C4-2B (cell line): ENCODE results near the gene GALNT1.
"Not testable (repeated sequence)": the region's sequence is repeated elsewhere in the genome, so short reads cannot be mapped to it uniquely, and the experiment has no call there.

Experiments
- H3K27ac ChIP-seq: fragments of 450-650 bp; 2 replicates; pipeline ENCODE4 v1.5.1; 2017
- ZFX ChIP-seq: fragments of 450-650 bp; IDR thresholded peaks from 2 replicates; pipeline ENCODE4 v1.6.1; 2017
- TF ChIP-seq, protein P1 (sequence below): fragments of 450-650 bp; conservative IDR thresholded peaks from 2 replicates; pipeline ENCODE4 v1.5.1; 2017; ENCODE audit warnings: mild to moderate bottlenecking

The GALNT1 gene

DNA sequence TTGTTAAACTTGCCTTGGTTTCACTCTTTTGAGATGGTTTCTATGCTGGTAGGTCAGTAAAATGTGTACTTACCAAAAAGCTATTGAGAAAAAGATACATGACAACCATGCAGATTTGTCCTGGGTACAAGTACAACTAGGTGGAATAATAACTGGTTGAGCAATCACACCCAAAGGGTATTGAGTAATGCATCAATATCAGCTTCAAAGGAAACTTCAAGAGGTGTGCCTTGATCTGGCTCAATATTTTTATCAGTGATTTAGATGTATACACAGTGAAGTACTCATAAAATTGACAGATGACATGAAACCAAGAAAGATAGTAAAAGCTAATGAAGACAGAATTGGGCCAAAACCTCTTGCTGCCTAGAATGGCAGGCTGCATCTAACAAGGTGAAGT is 21.7 kb upstream of the GALNT1 start:
- no peak overlapping the region for H3K27ac ChIP-seq
- no peak for TF ChIP-seq ZFX
- TF ChIP-seq, protein P1, sequence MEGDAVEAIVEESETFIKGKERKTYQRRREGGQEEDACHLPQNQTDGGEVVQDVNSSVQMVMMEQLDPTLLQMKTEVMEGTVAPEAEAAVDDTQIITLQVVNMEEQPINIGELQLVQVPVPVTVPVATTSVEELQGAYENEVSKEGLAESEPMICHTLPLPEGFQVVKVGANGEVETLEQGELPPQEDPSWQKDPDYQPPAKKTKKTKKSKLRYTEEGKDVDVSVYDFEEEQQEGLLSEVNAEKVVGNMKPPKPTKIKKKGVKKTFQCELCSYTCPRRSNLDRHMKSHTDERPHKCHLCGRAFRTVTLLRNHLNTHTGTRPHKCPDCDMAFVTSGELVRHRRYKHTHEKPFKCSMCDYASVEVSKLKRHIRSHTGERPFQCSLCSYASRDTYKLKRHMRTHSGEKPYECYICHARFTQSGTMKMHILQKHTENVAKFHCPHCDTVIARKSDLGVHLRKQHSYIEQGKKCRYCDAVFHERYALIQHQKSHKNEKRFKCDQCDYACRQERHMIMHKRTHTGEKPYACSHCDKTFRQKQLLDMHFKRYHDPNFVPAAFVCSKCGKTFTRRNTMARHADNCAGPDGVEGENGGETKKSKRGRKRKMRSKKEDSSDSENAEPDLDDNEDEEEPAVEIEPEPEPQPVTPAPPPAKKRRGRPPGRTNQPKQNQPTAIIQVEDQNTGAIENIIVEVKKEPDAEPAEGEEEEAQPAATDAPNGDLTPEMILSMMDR: no peak

DNA sequence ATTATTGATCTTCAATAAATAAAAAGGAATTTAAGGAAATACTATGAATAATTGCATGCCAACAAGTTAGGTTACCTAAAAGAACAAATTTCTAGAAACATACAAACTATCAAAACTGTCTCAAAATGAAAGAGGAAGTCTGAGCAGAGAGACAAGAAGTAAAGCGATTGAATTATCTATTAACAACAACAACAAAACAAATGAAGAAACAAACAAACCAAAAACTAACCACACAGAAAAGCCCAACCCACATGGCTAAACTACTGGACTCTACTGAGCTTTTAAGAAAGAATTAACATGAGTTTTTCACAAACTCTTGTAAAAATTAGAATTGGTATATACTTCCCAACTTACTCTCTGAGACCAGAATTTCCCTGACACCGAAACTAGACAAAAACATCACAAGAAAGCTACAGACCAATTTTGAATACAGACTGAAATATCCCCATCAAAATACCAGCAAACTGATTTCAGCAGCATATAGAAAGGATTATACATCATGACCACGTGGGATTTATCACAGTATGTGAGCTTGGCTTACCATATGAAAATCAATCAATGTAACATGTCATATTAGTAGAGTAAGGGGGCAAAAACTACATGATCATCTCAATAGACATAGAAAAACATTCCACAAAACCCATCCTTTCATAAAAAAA is 16.6 kb upstream of the GALNT1 start:
- TF ChIP-seq ZFX: no peak
- TF ChIP-seq, protein P1: no peak
- no peak overlapping the region for H3K27ac ChIP-seq

DNA sequence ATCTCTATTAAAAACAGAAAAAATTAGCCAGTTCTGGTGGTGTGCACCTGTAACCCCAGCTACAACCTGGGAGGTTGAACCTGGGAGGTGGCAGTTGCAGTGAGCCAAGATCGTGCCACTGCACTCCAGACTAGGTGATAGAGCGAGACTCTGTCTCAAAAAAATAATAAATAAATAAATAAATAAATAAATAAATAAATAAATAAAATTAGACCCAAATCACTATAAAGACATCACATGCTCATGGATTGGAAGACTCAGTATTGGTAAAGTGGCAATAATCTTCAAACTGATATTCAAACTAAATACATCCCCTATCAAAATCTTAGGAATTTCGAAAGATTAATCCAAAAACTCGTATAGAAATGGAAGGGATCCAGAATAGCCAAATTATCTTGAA is 15.5 kb upstream of the GALNT1 start:
- no peak for TF ChIP-seq ZFX
- TF ChIP-seq, protein P1: no peak
- H3K27ac ChIP-seq: no peak overlapping the region

DNA sequence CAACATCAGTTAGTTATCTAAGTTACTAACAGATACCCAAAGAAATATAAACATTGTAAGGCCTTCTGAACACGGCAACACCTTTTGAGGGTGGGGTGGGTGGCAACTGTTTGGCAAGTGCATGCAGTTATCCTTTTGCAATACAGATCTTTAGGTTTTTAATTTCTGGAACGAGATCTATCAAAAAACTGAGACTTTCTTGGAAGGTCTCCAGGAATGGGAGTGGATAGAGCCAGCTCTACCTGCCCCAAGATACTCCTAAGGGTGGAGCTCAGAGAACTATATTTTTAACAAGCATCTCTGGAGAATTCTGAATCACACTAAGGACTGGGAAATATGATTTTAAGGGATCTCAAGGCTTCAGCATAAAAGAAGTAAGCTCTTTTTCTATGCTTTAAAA is 11.4 kb upstream of the GALNT1 start:
- no peak overlapping the region for H3K27ac ChIP-seq
- TF ChIP-seq, protein P1: no peak
- no peak for TF ChIP-seq ZFX

DNA sequence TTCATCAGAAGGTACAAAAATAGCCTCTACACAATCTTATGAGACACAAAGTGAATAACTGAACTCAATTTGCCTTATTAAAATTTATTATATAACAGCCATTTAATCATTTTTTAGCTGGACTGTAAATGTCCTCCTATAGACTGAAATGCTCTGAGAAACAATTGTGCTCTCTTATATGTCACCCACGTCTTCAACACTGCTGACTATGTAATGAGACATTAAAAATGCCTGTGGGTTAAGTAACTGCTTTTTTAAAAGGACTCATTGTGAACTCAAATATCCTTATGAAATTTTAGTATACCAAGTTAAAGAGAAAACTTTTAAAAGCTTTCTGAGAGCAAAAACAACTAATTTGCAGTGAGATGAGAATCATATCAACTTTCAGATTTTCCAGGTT is 10.4 kb upstream of the GALNT1 start:
- TF ChIP-seq, protein P1: no peak
- no peak for TF ChIP-seq ZFX
- no peak overlapping the region for H3K27ac ChIP-seq

DNA sequence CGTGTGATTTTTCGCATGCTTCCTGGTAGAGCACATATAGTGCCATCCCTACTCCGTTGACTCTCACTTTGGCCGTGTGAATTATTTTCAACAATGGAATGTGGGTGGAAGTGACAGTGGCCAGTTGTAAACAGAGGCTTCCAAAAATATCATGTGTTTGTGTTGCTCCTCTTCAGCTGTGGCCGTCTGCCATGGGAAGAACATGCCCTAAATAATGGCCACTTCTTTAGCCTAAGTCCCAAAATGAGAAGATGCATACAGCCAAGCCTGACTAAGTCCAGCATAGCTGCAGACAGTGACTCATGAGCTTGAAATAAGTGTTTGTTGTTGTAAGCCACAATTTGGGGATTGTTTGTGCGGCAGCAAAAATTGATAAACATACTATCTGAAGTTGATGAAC is 8.9 kb upstream of the GALNT1 start:
- TF ChIP-seq ZFX: no peak
- TF ChIP-seq, protein P1: no peak
- no peak overlapping the region for H3K27ac ChIP-seq

DNA sequence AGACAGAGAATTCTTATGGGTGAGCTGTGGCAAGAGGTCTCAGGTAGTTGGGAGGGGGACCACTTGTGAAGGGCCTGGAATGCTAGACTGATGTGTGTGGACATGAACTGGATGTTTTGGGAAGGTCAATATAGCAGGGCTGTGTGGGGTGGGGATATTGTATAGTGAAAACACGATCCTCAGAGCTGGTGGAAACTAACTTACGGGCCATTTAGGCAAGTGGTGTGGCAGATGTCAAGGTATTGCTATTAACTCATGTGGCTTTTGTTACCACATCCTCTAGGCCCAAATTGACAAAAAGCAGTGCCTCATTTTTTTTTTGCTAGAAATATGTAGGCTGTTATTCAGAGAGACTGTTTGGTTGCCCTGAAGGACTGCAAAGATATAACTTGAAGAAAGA is 8.0 kb upstream of the GALNT1 start:
- no peak for TF ChIP-seq ZFX
- TF ChIP-seq, protein P1: no peak
- H3K27ac ChIP-seq: no peak overlapping the region

DNA sequence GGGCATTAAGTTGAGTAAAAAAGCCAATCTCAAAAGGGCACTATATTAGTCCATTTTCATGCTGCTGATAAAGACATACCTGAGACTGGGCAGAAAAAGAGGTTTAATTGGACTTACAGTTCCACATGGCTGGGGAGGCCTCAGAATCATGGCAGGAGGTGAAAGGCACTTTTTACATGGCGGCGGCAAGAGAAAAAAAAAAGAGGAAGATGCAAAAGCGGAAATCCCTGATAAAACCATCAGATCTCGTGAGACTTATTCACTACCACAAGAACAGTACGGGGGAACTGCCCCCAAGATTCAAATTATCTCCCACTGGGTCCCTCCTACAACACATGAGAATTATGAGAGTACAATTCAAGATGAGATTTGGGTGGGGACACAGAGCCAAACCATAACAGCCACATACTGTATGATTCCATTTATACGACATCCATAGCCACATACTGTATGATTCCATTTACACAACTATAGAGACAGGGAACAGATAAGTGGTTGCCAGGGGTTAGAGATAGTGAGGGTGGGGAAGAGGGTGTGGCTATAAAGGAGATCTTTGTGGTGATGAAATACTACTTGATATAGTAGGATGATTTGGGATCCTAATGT is 5.2 kb upstream of the GALNT1 start:
- H3K27ac ChIP-seq: not testable (repeated sequence)
